HG02870 (cell line): ENCODE results near the gene EFR3B.
"Not testable (repeated sequence)": the region's sequence is repeated elsewhere in the genome, so short reads cannot be mapped to it uniquely, and the experiment has no call there.

Experiments used
- ATAC-seq: cut with Tn5 transposase; IDR thresholded peaks from one replicate; pipeline ENCODE4 v1.9.1; 2021; ENCODE audit warnings: mild to moderate bottlenecking, moderate library complexity; ENCODE audit not compliant: unreplicated experiment

EFR3B gene

GRCh38 chr2:25102352-25102751 is 60.5 kb downstream of the EFR3B start:
- not testable (repeated sequence) for ATAC-seq

- ATAC-seq: no peak
Measured at GRCh38 chr2:25103287-25103871, 61.5 kb downstream of the EFR3B start.

GRCh38 chr2:25104736-25105135 is 62.9 kb downstream of the EFR3B start:
- no peak for ATAC-seq

GRCh38 chr2:25105336-25106085 is 63.6 kb downstream of the EFR3B start:
- ATAC-seq: no peak

- ATAC-seq: no peak
Measured at GRCh38 chr2:25109822-25110221, 67.9 kb downstream of the EFR3B start.

GRCh38 chr2:25112113-25112512 is 70.2 kb downstream of the EFR3B start:
- no peak for ATAC-seq

- ATAC-seq: no peak
Measured at GRCh38 chr2:25115249-25115883, 73.5 kb downstream of the EFR3B start.

GRCh38 chr2:25115902-25116301 is 74.0 kb downstream of the EFR3B start:
- no peak for ATAC-seq

GRCh38 chr2:25116956-25117355 is 75.1 kb downstream of the EFR3B start:
- ATAC-seq: no peak

- no peak for ATAC-seq
Measured at GRCh38 chr2:25119263-25119662, 77.4 kb downstream of the EFR3B start.

GRCh38 chr2:25122367-25122766 is 80.5 kb downstream of the EFR3B start:
- no peak for ATAC-seq

GRCh38 chr2:25123682-25124081 is 81.8 kb downstream of the EFR3B start:
- ATAC-seq: no peak

GRCh38 chr2:25125189-25125588 is 83.3 kb downstream of the EFR3B start:
- no peak for ATAC-seq

- ATAC-seq: no peak
Measured at GRCh38 chr2:25125976-25126375, 84.1 kb downstream of the EFR3B start.

GRCh38 chr2:25127071-25127470 is 85.2 kb downstream of the EFR3B start:
- not testable (repeated sequence) for ATAC-seq

GRCh38 chr2:25127646-25128045 is 85.8 kb downstream of the EFR3B start:
- ATAC-seq: no peak

GRCh38 chr2:25129901-25130520 is 88.1 kb downstream of the EFR3B start:
- ATAC-seq: no peak

GRCh38 chr2:25131253-25131566 is 89.3 kb downstream of the EFR3B start:
- ATAC-seq: no peak

- ATAC-seq: no peak
Measured at GRCh38 chr2:25131567-25132298, 89.9 kb downstream of the EFR3B start.

GRCh38 chr2:25132299-25132635 is 90.4 kb downstream of the EFR3B start:
- no peak for ATAC-seq

- no peak for ATAC-seq
Measured at GRCh38 chr2:25132693-25133092, 90.8 kb downstream of the EFR3B start.
